IgD-negative memory B cell (primary cell): ENCODE data around the gene GIGYF2. TPM values are rescaled to one million over a fixed set of nuclear protein-coding genes. Genes with fewer than 3 reads are reported as not detected.

Experiments used
- H3K27ac Mint-ChIP-seq, 3 donors: one replicate each; pipeline ENCODE4 v1.8.0; 2020 to 2022; ENCODE audit warnings: mild to moderate bottlenecking in 3 of 3, mixed read lengths in 3 of 3, moderate library complexity in 1 of 3
- H3K27me3 Mint-ChIP-seq: one replicate; pipeline ENCODE4 v1.8.0; 2021; ENCODE audit warnings: mixed read lengths
- H3K36me3 Mint-ChIP-seq: one replicate; pipeline ENCODE4 v1.8.0; 2020; ENCODE audit warnings: mild to moderate bottlenecking, mixed read lengths
- H3K4me1 Mint-ChIP-seq, 3 donors: one replicate each; pipeline ENCODE4 v1.8.0; 2020 to 2022; ENCODE audit warnings: mixed read lengths in 3 of 3, mild to moderate bottlenecking in 1 of 3
- H3K4me3 Mint-ChIP-seq, 4 donors: one replicate each; pipeline ENCODE4 v1.8.0; 2020 to 2022; ENCODE audit warnings: mild to moderate bottlenecking in 4 of 4, mixed read lengths in 4 of 4, moderate library complexity in 3 of 4
- H3K9me3 Mint-ChIP-seq, 3 donors: one replicate each; pipeline ENCODE4 v1.8.0; 2020 to 2021; ENCODE audit warnings: mixed read lengths in 3 of 3, mild to moderate bottlenecking in 1 of 3
- polyA plus RNA-seq: library from polyadenylated mRNA; unstranded; fragments of 300-500 nt; fragmentation: Illumina TruSeq; gene quantifications from one replicate; pipeline ENCODE4 v1.2.3, GENCODE V29; 2021

The GIGYF2 gene
- polyA plus RNA-seq, 1 donor from 2014 or later, result 24.3 TPM

- Mint-ChIP-seq H3K4me1 (no peaks in the 10 kb centered on the region), H3K4me3 (no peak overlapping the region), H3K9me3 (no peaks in the 10 kb centered on the region), H3K27me3 (no peaks in the 10 kb centered on the region), H3K27ac (no peak overlapping the region), H3K36me3 (peaks cover 7% of the 10 kb centered on the region)
Measured at GRCh38 chr2:232793271-232793670, 96.1 kb downstream of the GIGYF2 start.

DNA sequence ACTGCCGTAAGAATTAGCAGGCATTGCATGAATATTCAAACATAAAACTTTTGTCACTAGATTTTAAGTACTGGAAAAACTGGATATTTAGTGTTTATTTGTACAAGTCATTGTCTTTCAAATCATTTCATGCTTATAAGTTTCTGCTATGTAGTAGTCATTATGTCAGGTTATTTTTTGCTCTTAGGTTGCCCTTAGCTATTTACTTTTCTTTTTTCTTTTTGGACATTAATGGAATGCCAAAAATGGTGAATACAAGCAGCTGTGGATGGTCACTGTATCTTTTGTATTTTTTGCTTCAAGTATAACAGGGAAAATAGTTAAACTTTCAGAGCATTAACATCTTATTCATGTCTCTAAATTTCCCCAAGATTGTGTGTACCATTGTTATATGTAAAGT is 97.8 kb downstream of the GIGYF2 start:
- no peaks in the 10 kb centered on the region for H3K27me3 Mint-ChIP-seq
- H3K4me3 Mint-ChIP-seq, result no peak overlapping the region
- H3K4me1 Mint-ChIP-seq, result peaks cover 0 to 3% (median 0%) of the 10 kb centered on the region in 3 donors
- peaks cover 0 to under 1% (median 0%) of the 10 kb centered on the region in 3 donors for H3K9me3 Mint-ChIP-seq
- peaks cover 8% of the 10 kb centered on the region for H3K36me3 Mint-ChIP-seq
- no peak overlapping the region for H3K27ac Mint-ChIP-seq

- Mint-ChIP-seq H3K27me3 (no peaks in the 10 kb centered on the region), H3K27ac (peak overlapping the region in 1 of 3 donors; percentile 20), H3K9me3 (peaks cover 0 to 3% (median 0%) of the 10 kb centered on the region in 3 donors), H3K4me3 (no peak overlapping the region), H3K36me3 (peaks cover 8% of the 10 kb centered on the region), H3K4me1 (peaks cover 0 to 3% (median 0%) of the 10 kb centered on the region in 3 donors)
Measured at GRCh38 chr2:232795920-232796319, 98.8 kb downstream of the GIGYF2 start.

DNA sequence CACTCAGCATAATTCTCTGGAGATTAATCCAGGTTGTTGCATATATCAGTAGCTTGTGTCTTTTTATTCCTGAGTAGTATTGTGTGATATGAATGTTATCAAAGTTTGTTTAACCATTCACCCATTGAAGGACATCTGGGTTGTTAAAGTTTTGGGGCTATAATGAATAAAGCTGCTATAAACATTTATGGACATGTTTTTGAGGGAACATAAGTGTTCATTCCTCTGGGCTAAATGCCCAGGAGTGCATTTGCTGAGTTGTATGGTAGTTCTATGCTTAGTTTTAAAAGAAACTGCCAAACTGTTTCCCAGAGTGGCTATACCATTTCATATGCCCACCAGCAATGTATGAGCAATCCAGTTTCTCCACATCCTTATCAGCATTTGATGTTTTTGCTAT is 101.1 kb downstream of the GIGYF2 start:
- Mint-ChIP-seq H3K27ac (no peak overlapping the region), H3K27me3 (no peaks in the 10 kb centered on the region), H3K36me3 (peaks cover 18% of the 10 kb centered on the region), H3K4me1 (peaks cover 0 to 3% (median 0%) of the 10 kb centered on the region in 3 donors), H3K9me3 (peaks cover 2 to 5% (median 3%) of the 10 kb centered on the region in 3 donors), H3K4me3 (no peak overlapping the region)

- no peak overlapping the region for H3K4me3 Mint-ChIP-seq
- H3K27me3 Mint-ChIP-seq, result no peaks in the 10 kb centered on the region
- H3K9me3 Mint-ChIP-seq, result peaks cover 2 to 5% (median 3%) of the 10 kb centered on the region in 3 donors
- peak overlapping the region in 1 of 3 donors; percentile 21 for H3K27ac Mint-ChIP-seq
- H3K4me1 Mint-ChIP-seq, result peaks cover 0 to 3% (median 0%) of the 10 kb centered on the region in 3 donors
- H3K36me3 Mint-ChIP-seq, result peaks cover 17% of the 10 kb centered on the region
Measured at GRCh38 chr2:232800166-232800565, 103.0 kb downstream of the GIGYF2 start.

- Mint-ChIP-seq H3K27me3 (no peaks in the 10 kb centered on the region), H3K27ac (no peak overlapping the region), H3K36me3 (peaks cover 17% of the 10 kb centered on the region), H3K4me1 (peaks cover 0 to 3% (median 0%) of the 10 kb centered on the region in 3 donors), H3K4me3 (no peak overlapping the region), H3K9me3 (peaks cover 2 to 5% (median 3%) of the 10 kb centered on the region in 3 donors)
Measured at GRCh38 chr2:232802091-232802490, 105.0 kb downstream of the GIGYF2 start.

DNA sequence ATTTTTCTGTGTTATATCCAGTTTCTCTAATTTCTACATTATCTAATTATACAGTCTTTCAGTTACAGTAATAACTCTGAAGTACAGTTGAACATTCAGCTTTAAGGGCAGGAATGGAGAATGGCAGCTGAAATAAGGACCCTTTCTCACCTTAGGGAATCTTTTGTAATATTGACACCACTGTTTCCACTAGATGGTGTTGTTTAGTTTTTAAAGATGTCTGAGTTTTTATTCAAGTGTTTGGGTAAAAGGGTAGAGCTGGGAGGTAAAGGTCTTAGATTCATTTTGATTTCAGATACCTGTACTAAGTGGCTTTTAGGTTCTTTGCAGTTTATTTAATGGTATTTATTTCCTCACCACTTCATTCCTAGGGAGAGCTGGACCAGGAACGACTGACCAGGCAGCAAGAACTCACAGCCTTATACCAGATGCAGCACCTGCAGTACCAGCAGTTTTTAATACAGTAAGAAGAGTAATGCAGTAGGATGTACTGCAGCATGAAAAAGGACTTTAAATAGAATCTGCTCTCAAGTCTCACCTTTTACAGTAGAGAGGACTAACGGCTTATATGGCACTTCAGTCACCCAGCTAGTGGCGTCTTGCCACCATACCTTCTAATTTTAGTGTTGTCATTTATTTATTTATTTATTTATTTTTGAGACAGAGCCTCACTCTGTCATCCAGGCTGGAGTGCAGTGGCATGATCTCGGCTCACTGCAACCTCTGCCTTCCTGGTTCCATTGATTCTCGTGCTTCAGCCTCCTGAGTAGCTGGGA is 112.4 kb downstream of the GIGYF2 start:
- no peaks in the 10 kb centered on the region for H3K27me3 Mint-ChIP-seq
- H3K4me1 Mint-ChIP-seq, result no peaks in the 10 kb centered on the region
- H3K27ac Mint-ChIP-seq, result peak overlapping the region in 1 of 3 donors; percentile 54
- no peaks in the 10 kb centered on the region for H3K9me3 Mint-ChIP-seq
- H3K4me3 Mint-ChIP-seq, result no peak overlapping the region
- H3K36me3 Mint-ChIP-seq, result peaks cover 2% of the 10 kb centered on the region

DNA sequence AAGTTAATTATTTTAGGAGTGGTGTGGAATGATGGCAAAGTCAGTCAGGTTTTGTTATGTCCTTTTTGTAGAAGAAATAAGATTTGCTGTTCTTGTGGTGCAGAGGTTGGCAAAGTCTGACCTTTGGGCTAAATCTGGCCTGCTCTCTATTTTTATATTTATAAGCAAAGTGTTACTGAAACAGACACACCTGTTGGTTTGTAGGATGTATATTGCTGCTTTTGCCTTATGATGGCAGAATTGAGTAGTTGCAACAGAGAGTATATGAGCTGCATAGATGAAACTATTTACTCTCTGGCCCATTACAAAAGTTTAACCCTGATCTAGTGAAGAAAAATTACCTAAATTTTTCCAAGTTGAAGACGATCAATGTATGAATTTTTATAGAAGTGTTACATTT is 113.3 kb downstream of the GIGYF2 start:
- Mint-ChIP-seq H3K4me1 (no peaks in the 10 kb centered on the region), H3K4me3 (no peak overlapping the region), H3K9me3 (no peaks in the 10 kb centered on the region), H3K27me3 (no peaks in the 10 kb centered on the region), H3K27ac (no peak overlapping the region), H3K36me3 (peaks cover under 1% of the 10 kb centered on the region)

- Mint-ChIP-seq H3K36me3 (peaks cover 17% of the 10 kb centered on the region), H3K27me3 (no peaks in the 10 kb centered on the region), H3K9me3 (no peaks in the 10 kb centered on the region), H3K27ac (no peak overlapping the region), H3K4me1 (peaks cover 0 to 1% (median 0%) of the 10 kb centered on the region in 3 donors), H3K4me3 (peak overlapping the region in 1 of 4 donors; percentile 58)
Measured at GRCh38 chr2:232815569-232815968, 118.4 kb downstream of the GIGYF2 start.

DNA sequence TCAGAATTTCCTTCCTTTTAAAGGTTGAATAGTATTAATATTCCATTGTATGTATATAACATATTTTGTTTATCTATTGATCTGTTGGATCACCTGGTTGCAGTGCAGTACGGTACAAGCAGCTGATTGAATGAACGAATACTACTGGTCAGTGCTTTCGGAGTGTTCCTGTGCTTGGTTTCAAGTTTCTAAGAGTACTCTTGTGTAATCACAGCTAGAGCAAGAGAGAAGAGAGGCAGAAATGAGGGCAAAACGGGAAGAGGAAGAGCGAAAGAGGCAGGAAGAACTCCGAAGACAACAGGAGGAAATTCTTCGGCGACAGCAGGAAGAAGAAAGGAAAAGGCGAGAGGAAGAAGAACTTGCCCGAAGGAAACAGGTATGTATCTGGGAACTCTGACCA is 119.5 kb downstream of the GIGYF2 start:
- H3K4me3 Mint-ChIP-seq, result no peak overlapping the region
- no peak overlapping the region for H3K27ac Mint-ChIP-seq
- H3K9me3 Mint-ChIP-seq, result no peaks in the 10 kb centered on the region
- H3K27me3 Mint-ChIP-seq, result no peaks in the 10 kb centered on the region
- peaks cover 0 to 1% (median 0%) of the 10 kb centered on the region in 3 donors for H3K4me1 Mint-ChIP-seq
- H3K36me3 Mint-ChIP-seq, result peaks cover 19% of the 10 kb centered on the region

GRCh38 chr2:232817756-232818155 is 120.6 kb downstream of the GIGYF2 start:
- H3K36me3 Mint-ChIP-seq, result peaks cover 19% of the 10 kb centered on the region
- peaks cover 0 to 1% (median 0%) of the 10 kb centered on the region in 3 donors for H3K4me1 Mint-ChIP-seq
- no peaks in the 10 kb centered on the region for H3K27me3 Mint-ChIP-seq
- H3K27ac Mint-ChIP-seq, result peak overlapping the region in 1 of 3 donors; percentile 20
- H3K9me3 Mint-ChIP-seq, result no peaks in the 10 kb centered on the region
- no peak overlapping the region for H3K4me3 Mint-ChIP-seq

GRCh38 chr2:232829988-232830387 is 132.9 kb downstream of the GIGYF2 start:
- peaks cover 13% of the 10 kb centered on the region for H3K36me3 Mint-ChIP-seq
- no peak overlapping the region for H3K4me3 Mint-ChIP-seq
- no peaks in the 10 kb centered on the region for H3K27me3 Mint-ChIP-seq
- H3K4me1 Mint-ChIP-seq, result peaks cover 0 to 1% (median 0%) of the 10 kb centered on the region in 3 donors
- no peaks in the 10 kb centered on the region for H3K9me3 Mint-ChIP-seq
- no peak overlapping the region for H3K27ac Mint-ChIP-seq

DNA sequence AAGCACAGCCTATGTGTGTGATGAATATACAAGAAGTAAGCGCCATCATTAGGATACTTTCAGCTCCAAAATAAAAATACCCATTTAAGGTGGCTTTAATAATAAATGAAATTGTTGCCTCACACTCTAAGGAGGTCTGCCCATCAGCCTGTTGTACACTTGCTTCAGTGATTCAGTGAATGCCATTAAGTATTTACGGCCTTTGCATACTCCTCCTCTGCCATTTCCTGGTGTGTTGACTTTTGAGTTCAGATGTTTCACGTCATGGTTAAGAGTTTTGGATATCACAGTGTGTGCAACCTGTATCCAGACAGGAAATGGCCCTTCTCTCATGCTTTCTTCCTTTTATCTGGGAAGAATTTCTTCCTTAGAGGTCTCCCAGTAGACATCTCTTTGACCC is 134.4 kb downstream of the GIGYF2 start:
- H3K4me3 Mint-ChIP-seq, result no peak overlapping the region
- no peaks in the 10 kb centered on the region for H3K4me1 Mint-ChIP-seq
- no peak overlapping the region for H3K27ac Mint-ChIP-seq
- H3K27me3 Mint-ChIP-seq, result no peaks in the 10 kb centered on the region
- H3K9me3 Mint-ChIP-seq, result no peaks in the 10 kb centered on the region
- peaks cover 13% of the 10 kb centered on the region for H3K36me3 Mint-ChIP-seq

- H3K27ac Mint-ChIP-seq, result no peak overlapping the region
Measured at GRCh38 chr2:232833830-232834229, 136.7 kb downstream of the GIGYF2 start.

DNA sequence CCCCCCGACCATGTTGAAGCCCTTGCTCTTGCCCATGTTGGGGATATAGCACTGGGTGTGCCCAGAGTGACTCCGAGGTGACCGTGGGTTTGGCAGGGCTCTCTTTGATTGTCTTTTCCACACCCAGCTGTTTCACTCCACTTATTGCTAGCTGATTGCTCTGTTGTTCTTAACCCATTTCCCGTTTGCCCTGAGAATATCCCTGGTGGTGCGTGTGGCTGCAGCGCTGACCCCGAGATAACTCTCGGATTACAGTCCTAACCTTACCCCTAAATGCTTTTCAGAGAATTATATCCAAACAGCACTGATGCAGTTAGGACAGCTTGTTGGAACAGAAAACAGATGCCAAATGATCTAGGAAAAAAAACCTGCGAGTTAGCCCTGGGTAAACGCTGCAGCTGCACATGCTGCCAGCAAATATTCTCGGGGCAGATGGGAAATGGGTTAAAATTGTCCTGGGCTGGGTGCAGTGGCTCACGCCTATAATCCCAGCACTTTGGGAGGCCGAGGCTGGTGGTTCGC is 138.6 kb downstream of the GIGYF2 start:
- H3K27ac Mint-ChIP-seq, result no peak overlapping the region

More at GRCh38 chr2:232833830-232834229, 136.7 kb downstream of the GIGYF2 start:
- H3K9me3 Mint-ChIP-seq, result no peaks in the 10 kb centered on the region
- H3K4me3 Mint-ChIP-seq, result no peak overlapping the region
- peaks cover 14% of the 10 kb centered on the region for H3K36me3 Mint-ChIP-seq
- peaks cover 12 to 16% (median 15%) of the 10 kb centered on the region in 3 donors for H3K4me1 Mint-ChIP-seq
- H3K27me3 Mint-ChIP-seq, result no peaks in the 10 kb centered on the region

More for the DNA sequence above, 138.6 kb downstream of the GIGYF2 start:
- Mint-ChIP-seq H3K4me3 (no peak overlapping the region), H3K9me3 (no peaks in the 10 kb centered on the region), H3K27me3 (no peaks in the 10 kb centered on the region), H3K4me1 (peaks cover 21 to 28% (median 26%) of the 10 kb centered on the region in 3 donors), H3K36me3 (peaks cover 21% of the 10 kb centered on the region)
